Jurkat, Clone E6-1 (cell line): Measurements from ENCODE around the gene NSD1.

Experiments
- DNase-seq: peaks from one replicate; pipeline ENCODE4 v3.0.0-alpha.2; 2011; ENCODE audit warnings: low read depth, low spot score
- H3K4me3 ChIP-seq: 2 replicates; pipeline ENCODE4 v1.5.1; 2011; ENCODE audit warnings: mild to moderate bottlenecking, low read length, control low read depth, moderate library complexity

Gene NSD1

GRCh38 chr5:177260961-177261360 lies 127.4 kb downstream of the NSD1 start:
- no peak overlapping the region for H3K4me3 ChIP-seq
- DNase-seq: no peak

- H3K4me3 ChIP-seq: no peak overlapping the region
- no peak for DNase-seq
Measured at GRCh38 chr5:177261510-177261909, 127.9 kb downstream of the NSD1 start.

- H3K4me3 ChIP-seq: no peak overlapping the region
- no peak for DNase-seq
Measured at GRCh38 chr5:177264178-177264577, 130.6 kb downstream of the NSD1 start.

GRCh38 chr5:177265395-177265794 lies 131.8 kb downstream of the NSD1 start:
- no peak overlapping the region for H3K4me3 ChIP-seq
- DNase-seq: no peak

GRCh38 chr5:177269232-177269895 lies 135.8 kb downstream of the NSD1 start:
- no peak overlapping the region for H3K4me3 ChIP-seq
- DNase-seq: no peak

GRCh38 chr5:177269976-177270375 lies 136.4 kb downstream of the NSD1 start:
- no peak for DNase-seq
- no peak overlapping the region for H3K4me3 ChIP-seq

- H3K4me3 ChIP-seq: no peak overlapping the region
- DNase-seq: no peak
Measured at GRCh38 chr5:177270653-177271052, 137.1 kb downstream of the NSD1 start.

- no peak overlapping the region for H3K4me3 ChIP-seq
- DNase-seq: no peak
Measured at GRCh38 chr5:177271113-177271512, 137.5 kb downstream of the NSD1 start.

GRCh38 chr5:177275883-177276282 lies 142.3 kb downstream of the NSD1 start:
- no peak for DNase-seq

GRCh38 chr5:177276886-177277285 lies 143.3 kb downstream of the NSD1 start:
- H3K4me3 ChIP-seq: no peak overlapping the region
- no peak for DNase-seq

More at GRCh38 chr5:177275883-177276282, 142.3 kb downstream of the NSD1 start:
- no peak overlapping the region for H3K4me3 ChIP-seq

- no peak for DNase-seq
- no peak overlapping the region for H3K4me3 ChIP-seq
Measured at GRCh38 chr5:177288191-177288590, 154.6 kb downstream of the NSD1 start.

GRCh38 chr5:177290816-177291596 lies 157.4 kb downstream of the NSD1 start:
- DNase-seq: no peak
- H3K4me3 ChIP-seq: no peak overlapping the region

- DNase-seq: no peak
- H3K4me3 ChIP-seq: no peak overlapping the region
Measured at GRCh38 chr5:177291735-177292134, 158.2 kb downstream of the NSD1 start.

- no peak for DNase-seq
- no peak overlapping the region for H3K4me3 ChIP-seq
Measured at GRCh38 chr5:177293819-177294581, 160.4 kb downstream of the NSD1 start.

GRCh38 chr5:177294632-177295031 lies 161.1 kb downstream of the NSD1 start:
- DNase-seq: no peak
- H3K4me3 ChIP-seq: no peak overlapping the region

- no peak for DNase-seq
- H3K4me3 ChIP-seq: no peak overlapping the region
Measured at GRCh38 chr5:177295924-177296323, 162.4 kb downstream of the NSD1 start.

GRCh38 chr5:177296581-177296980 lies 163.0 kb downstream of the NSD1 start:
- DNase-seq: no peak
- no peak overlapping the region for H3K4me3 ChIP-seq

- DNase-seq: no peak
- H3K4me3 ChIP-seq: no peak overlapping the region
Measured at GRCh38 chr5:177297922-177298321, 164.3 kb downstream of the NSD1 start.

GRCh38 chr5:177299697-177300096 lies 166.1 kb downstream of the NSD1 start:
- H3K4me3 ChIP-seq: no peak overlapping the region
- DNase-seq: no peak
